SK-N-SH treated with all-trans-retinoic acid at 6 μM for 48 hours (cell line): ENCODE results near the gene DPEP1.

ENCODE experiments used
- ARNTL ChIP-seq: fragments of 450-650 bp; formaldehyde crosslinking; IDR thresholded peaks from 2 replicates; pipeline ENCODE4 v1.5.0; 2020; ENCODE audit warnings: low read depth, mild to moderate bottlenecking, moderate library complexity, borderline replicate concordance
- CSDC2 ChIP-seq: fragments of 250-450 bp; sonication (Bioruptor Pico); IDR thresholded peaks from 2 replicates; pipeline ENCODE4 v1.5.0; 2020; ENCODE audit warnings: mild to moderate bottlenecking, moderate library complexity
- ESRRG ChIP-seq: fragments of 250-450 bp; sonication (Bioruptor Pico); IDR thresholded peaks from 2 replicates; pipeline ENCODE4 v1.6.1; 2021; ENCODE audit warnings: mild to moderate bottlenecking
- PPARA ChIP-seq: fragments of 250-450 bp; sonication (Bioruptor Pico); IDR thresholded peaks from 2 replicates; pipeline ENCODE4 v1.5.0; 2020; ENCODE audit warnings: mild to moderate bottlenecking, borderline replicate concordance
- SNAI2 ChIP-seq: fragments of 250-450 bp; sonication (Bioruptor Pico); IDR thresholded peaks from 2 replicates; pipeline ENCODE4 v1.5.0; 2020; ENCODE audit warnings: mild to moderate bottlenecking, moderate library complexity
- TCF4 ChIP-seq: fragments of 250-450 bp; sonication (Bioruptor Pico); IDR thresholded peaks from 2 replicates; pipeline ENCODE4 v1.8.0; 2021; ENCODE audit warnings: mild to moderate bottlenecking, moderate library complexity, borderline replicate concordance
- TOX ChIP-seq: fragments of 250-450 bp; sonication (Bioruptor Pico); IDR thresholded peaks from 2 replicates; pipeline ENCODE4 v1.8.0; 2021; ENCODE audit warnings: mild to moderate bottlenecking, moderate library complexity, borderline replicate concordance
- ZC3H10 ChIP-seq: fragments of 250-450 bp; sonication (Bioruptor Pico); IDR thresholded peaks from 2 replicates; pipeline ENCODE4 v1.5.1; 2021; ENCODE audit warnings: mild to moderate bottlenecking, moderate library complexity
- ZFP30 ChIP-seq: fragments of 450-650 bp; formaldehyde crosslinking; IDR thresholded peaks from 2 replicates; pipeline ENCODE4 v1.5.0; 2022; ENCODE audit warnings: mild to moderate bottlenecking, moderate library complexity
- ZNF565 ChIP-seq: fragments of 450-650 bp; formaldehyde crosslinking; conservative IDR thresholded peaks from 2 replicates; pipeline ENCODE4 v1.5.0; 2020; ENCODE audit warnings: low read depth, mild to moderate bottlenecking, moderate library complexity
- ZNF8 ChIP-seq: fragments of 450-650 bp; formaldehyde crosslinking; IDR thresholded peaks from 2 replicates; pipeline ENCODE4 v1.5.0; 2020; ENCODE audit warnings: mild to moderate bottlenecking, moderate library complexity
- TF ChIP-seq, protein P1 (sequence below): fragments of 250-450 bp; sonication (Bioruptor Pico); IDR thresholded peaks from 2 replicates; pipeline ENCODE4 v1.8.0; 2020; ENCODE audit warnings: mild to moderate bottlenecking, moderate library complexity, borderline replicate concordance
- TF ChIP-seq, protein P2 (sequence below): fragments of 250-450 bp; sonication (Bioruptor Pico); IDR thresholded peaks from 2 replicates; pipeline ENCODE4 v1.5.1; 2020; ENCODE audit warnings: low read depth, mild to moderate bottlenecking, moderate library complexity
- TF ChIP-seq, protein P3 (sequence below): fragments of 250-450 bp; sonication (Bioruptor Pico); IDR thresholded peaks from 2 replicates; pipeline ENCODE4 v1.8.0; 2021; ENCODE audit warnings: low read depth, mild to moderate bottlenecking, moderate library complexity, borderline replicate concordance

DNA sequence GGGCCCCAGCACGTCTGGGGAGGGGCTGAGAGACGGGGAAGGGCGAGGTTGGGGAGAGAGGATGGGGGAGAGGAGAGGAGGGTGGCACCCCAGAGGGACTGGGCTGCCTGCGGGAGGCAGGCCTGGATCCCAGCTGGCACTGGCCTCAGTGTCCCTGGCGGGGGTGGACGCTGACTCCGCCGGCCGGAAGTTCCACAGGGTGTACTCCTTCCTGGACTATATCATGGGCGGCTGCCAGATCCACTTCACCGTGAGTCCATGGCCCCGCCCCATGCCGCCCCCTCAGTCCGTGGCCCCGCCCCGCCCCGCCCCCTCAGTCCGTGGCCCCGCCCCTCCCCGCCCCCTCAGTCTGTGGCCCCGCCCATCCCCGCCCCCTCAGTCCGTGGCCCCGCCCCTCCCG, 26.6 kb upstream of the DPEP1 start:
- TF ChIP-seq ZC3H10 (CRISPR knock-in tag) (no peak), TCF4 (CRISPR knock-in tag) (no peak), ESRRG (no peak), CSDC2 (CRISPR knock-in tag) (no peak), ZFP30 (CRISPR knock-in tag) (no peak), ARNTL (no peak), ZNF565 (CRISPR knock-in tag) (no peak), TOX (CRISPR knock-in tag) (no peak), ZNF8 (CRISPR knock-in tag) (no peak), SNAI2 (CRISPR knock-in tag) (no peak), PPARA (CRISPR knock-in tag) (no peak)
- TF ChIP-seq, protein P1, sequence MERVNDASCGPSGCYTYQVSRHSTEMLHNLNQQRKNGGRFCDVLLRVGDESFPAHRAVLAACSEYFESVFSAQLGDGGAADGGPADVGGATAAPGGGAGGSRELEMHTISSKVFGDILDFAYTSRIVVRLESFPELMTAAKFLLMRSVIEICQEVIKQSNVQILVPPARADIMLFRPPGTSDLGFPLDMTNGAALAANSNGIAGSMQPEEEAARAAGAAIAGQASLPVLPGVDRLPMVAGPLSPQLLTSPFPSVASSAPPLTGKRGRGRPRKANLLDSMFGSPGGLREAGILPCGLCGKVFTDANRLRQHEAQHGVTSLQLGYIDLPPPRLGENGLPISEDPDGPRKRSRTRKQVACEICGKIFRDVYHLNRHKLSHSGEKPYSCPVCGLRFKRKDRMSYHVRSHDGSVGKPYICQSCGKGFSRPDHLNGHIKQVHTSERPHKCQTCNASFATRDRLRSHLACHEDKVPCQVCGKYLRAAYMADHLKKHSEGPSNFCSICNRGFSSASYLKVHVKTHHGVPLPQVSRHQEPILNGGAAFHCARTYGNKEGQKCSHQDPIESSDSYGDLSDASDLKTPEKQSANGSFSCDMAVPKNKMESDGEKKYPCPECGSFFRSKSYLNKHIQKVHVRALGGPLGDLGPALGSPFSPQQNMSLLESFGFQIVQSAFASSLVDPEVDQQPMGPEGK (CRISPR knock-in tag), result no peak
- TF ChIP-seq, protein P2, sequence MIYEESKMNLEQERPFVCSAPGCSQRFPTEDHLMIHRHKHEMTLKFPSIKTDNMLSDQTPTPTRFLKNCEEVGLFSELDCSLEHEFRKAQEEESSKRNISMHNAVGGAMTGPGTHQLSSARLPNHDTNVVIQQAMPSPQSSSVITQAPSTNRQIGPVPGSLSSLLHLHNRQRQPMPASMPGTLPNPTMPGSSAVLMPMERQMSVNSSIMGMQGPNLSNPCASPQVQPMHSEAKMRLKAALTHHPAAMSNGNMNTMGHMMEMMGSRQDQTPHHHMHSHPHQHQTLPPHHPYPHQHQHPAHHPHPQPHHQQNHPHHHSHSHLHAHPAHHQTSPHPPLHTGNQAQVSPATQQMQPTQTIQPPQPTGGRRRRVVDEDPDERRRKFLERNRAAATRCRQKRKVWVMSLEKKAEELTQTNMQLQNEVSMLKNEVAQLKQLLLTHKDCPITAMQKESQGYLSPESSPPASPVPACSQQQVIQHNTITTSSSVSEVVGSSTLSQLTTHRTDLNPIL (CRISPR knock-in tag), result no peak
- TF ChIP-seq, protein P3, sequence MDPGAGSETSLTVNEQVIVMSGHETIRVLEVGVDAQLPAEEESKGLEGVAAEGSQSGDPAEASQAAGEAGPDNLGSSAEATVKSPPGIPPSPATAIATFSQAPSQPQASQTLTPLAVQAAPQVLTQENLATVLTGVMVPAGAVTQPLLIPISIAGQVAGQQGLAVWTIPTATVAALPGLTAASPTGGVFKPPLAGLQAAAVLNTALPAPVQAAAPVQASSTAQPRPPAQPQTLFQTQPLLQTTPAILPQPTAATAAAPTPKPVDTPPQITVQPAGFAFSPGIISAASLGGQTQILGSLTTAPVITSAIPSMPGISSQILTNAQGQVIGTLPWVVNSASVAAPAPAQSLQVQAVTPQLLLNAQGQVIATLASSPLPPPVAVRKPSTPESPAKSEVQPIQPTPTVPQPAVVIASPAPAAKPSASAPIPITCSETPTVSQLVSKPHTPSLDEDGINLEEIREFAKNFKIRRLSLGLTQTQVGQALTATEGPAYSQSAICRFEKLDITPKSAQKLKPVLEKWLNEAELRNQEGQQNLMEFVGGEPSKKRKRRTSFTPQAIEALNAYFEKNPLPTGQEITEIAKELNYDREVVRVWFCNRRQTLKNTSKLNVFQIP (CRISPR knock-in tag), result no peak
